Ovary (tissue), 9 donors: ENCODE measurements around the gene AFTPH. TPM values are rescaled to one million over a fixed set of nuclear protein-coding genes. Genes with fewer than 3 reads are reported as not detected.

Source experiments
- DNase-seq, 5 donors: peaks; one replicate each; pipeline ENCODE4 v3.0.0-alpha.2; 2019 to 2020
- H3K27ac ChIP-seq, 2 donors: fragments of 200-600 bp; one replicate each; pipeline versions ENCODE4 v1.5.1 to v1.8.0; 2019 to 2022
- H3K27me3 ChIP-seq: fragments of 200-600 bp; one replicate; pipeline ENCODE4 v1.8.0; 2022
- H3K36me3 ChIP-seq: fragments of 200-600 bp; sonication (generic); one replicate; pipeline ENCODE4 v1.5.1; 2019
- H3K4me1 ChIP-seq: one replicate; pipeline ENCODE4 v1.8.1; 2013; ENCODE audit warnings: mild to moderate bottlenecking, moderate library complexity; ENCODE audit not compliant: insufficient read depth
- H3K4me3 ChIP-seq: fragments of 200-600 bp; sonication (generic); one replicate; pipeline ENCODE4 v1.5.1; 2017
- H3K9me3 ChIP-seq, 2 donors: fragments of 200-600 bp in 1 of 2; sonication (generic) in 1 of 2; one replicate each; pipeline versions ENCODE4 v1.5.1 to v1.8.1; 2013 to 2019; ENCODE audit warnings: mild to moderate bottlenecking in 1 of 2, moderate library complexity in 1 of 2
- EP300 ChIP-seq: sonication (generic); formaldehyde crosslinking; IDR thresholded peaks from one replicate; pipeline ENCODE4 v1.6.1; 2017; ENCODE audit warnings: antibody characterized with exemption
- POLR2A ChIP-seq: fragments of 450-650 bp; IDR thresholded peaks from one replicate; pipeline ENCODE4 v1.6.1; 2017; ENCODE audit warnings: antibody characterized with exemption, mild to moderate bottlenecking, moderate library complexity
- WGBS, 3 donors: extraction: QIAGEN DNeasy Blood & Tissue Kit in 1 of 3; methylation state at CpG; one replicate each; pipeline versions ENCODE4 v1.1.5 to v1.1.7; 2013 to 2017; 5-methylcytosine and 5-hydroxymethylcytosine counted together
- intact Hi-C, 4 donors: fragments of 100-400 bp; cut with DNase I; formaldehyde crosslinking; loops; one replicate each; pipeline versions ENCODE4 v1.11.0 to v1.15.1; 2022 to 2023
- microRNA-seq, 3 donors: library from miRNA; unstranded; fragments of <30 nt; microRNA quantifications; one replicate each; pipeline versions ENCODE4 to v1.2.0, GENCODE V29; 2019 to 2020
- polyA plus RNA-seq, 2 donors: library from polyadenylated mRNA; stranded (reverse); fragments of 200-250 nt in 1 of 2; fragments of 350-450 nt in 1 of 2; fragmentation: Illumina TruSeq in 1 of 2; extraction: RNeasy Lipid Tissue Mini Kit (QIAGEN cat#74804) in 1 of 2; gene quantifications; one replicate each; pipeline ENCODE4 v1.2.3, GENCODE V29; 2013 to 2014
- small RNA-seq: library from RNA; depleted of rRNA; stranded (forward); fragments of <200 nt; gene quantifications from one replicate; pipeline ENCODE3, GENCODE V24; 2016
- total RNA-seq, 7 donors: library from RNA; depleted of rRNA in 2 of 7; stranded (reverse); fragments of >200 nt in 2 of 7; fragmentation: NEBNext Ultra II Directional in 3 of 7; extraction: Animal tissue kit (Norgen Biotek cat#: 25700) in 3 of 7; gene quantifications; one replicate each; pipeline versions ENCODE4 v1.1.0 to v1.2.4, GENCODE V29; 2016 to 2023
- TF ChIP-seq, protein P1 (sequence below), 3 donors: fragments of 450-650 bp in 2 of 3; fragments of 200-600 bp in 1 of 3; IDR thresholded peaks; one replicate each; pipeline versions ENCODE4 v1.5.1 to v1.8.0; 2016 to 2022; ENCODE audit warnings: antibody characterized with exemption in 3 of 3, mild to moderate bottlenecking in 1 of 3
- donor health status: DM: no; HTN: no; CAD: no; lungs with moderate emphysema.
- donor health status: DM: no; HTN: no; CAD: no.
- donor health status: Bipolar disorder and iron deficiency.
- donor health status: DM: yes; HTN: yes; CAD: no.
- donor health status: DM: no; HTN: no; CAD: no.
- donor health status: DM: yes; HTN: yes; CAD: no.

Gene AFTPH
- total and polyA plus RNA-seq, 9 donors: 18.5 to 33.8 (median 27.6) TPM

DNA sequence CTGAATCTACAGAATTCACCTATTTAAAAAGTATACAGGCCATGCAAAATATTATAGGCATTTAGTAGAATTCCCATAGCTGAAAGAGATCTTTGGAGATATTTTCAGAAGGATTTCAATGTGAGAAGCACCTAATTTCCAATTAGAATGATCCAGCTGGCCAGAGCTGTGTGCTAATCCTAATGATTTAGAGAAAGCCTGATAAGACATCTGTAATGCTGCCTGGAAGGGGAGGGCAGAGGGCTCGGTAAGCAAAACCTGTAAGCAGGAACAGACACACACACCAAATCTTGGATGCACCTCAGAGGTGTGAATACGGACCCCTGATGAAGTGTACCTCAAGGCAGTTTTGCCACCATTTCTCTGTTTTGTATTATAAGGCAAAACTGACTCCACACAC is 115.6 kb downstream of the AFTPH start:
- 59 to 65% (median 60%) methylated on average over 2 of the region's 2 CpGs for WGBS, 3 donors
- intact Hi-C loops: loop anchor here in 1 of 4 donors (5.0 kb wide), 1 partner anchor 218 kb away; no protein-coding TSS in a partner anchor
- Histone ChIP-seq H3K27ac (no peak overlapping the region), H3K4me1 (peaks cover 21% of the 10 kb centered on the region), H3K9me3 (no peaks in the 10 kb centered on the region), H3K27me3 (no peaks in the 10 kb centered on the region), H3K4me3 (no peak overlapping the region), H3K36me3 (no peaks in the 10 kb centered on the region)
- TF ChIP-seq POLR2A: no peak
- TF ChIP-seq EP300: no peak
- DNase-seq: no peak

DNA sequence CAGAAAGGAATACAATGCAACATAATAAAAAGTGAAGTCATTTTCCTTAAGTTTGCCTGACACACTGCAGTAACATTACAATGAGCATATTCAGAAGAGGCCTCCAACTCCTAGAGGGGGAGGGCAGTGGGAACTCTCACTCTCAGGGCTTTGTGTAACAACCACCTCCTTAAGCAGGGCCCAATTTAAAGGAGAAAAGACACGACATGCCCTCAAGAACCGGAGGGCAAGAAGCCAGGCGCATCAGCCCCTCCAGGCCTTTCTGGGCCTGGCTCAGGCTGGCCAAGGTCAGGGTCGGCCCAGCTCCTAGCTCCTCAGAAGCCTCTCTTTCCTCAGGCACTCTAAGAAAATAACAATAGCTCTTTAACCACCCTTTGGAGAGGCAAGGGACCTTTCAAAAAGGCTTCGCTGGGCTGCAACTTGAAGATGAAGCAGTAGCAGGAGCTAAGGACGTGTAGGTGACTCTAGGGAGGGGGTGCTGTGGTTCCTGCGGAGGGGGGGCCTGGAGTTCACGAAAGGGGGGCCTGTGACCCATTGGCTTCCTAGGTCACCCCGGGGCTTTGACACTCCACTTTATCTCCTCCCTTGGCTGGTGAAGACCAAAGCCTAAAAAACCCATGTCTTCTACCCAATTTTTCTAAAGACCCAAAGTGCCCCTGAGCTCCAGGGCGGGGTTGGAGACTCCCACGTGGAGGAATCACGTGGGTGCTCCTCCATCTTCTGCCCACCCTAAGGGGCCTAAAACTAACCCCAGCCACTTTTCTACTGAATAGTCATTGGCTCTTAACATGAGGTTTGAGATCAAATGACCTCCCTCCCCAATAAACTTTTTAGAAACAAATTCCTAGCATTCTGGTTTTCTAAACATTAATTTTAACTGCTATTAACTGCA is 116.3 kb downstream of the AFTPH start:
- Histone ChIP-seq H3K4me1 (peaks cover 21% of the 10 kb centered on the region), H3K27ac (no peak overlapping the region), H3K36me3 (no peaks in the 10 kb centered on the region), H3K27me3 (no peaks in the 10 kb centered on the region), H3K9me3 (no peaks in the 10 kb centered on the region), H3K4me3 (no peak overlapping the region)
- WGBS, 3 donors: 55 to 60% (median 56%) methylated on average over 12 of the region's 12 CpGs
- TF ChIP-seq, protein P1, sequence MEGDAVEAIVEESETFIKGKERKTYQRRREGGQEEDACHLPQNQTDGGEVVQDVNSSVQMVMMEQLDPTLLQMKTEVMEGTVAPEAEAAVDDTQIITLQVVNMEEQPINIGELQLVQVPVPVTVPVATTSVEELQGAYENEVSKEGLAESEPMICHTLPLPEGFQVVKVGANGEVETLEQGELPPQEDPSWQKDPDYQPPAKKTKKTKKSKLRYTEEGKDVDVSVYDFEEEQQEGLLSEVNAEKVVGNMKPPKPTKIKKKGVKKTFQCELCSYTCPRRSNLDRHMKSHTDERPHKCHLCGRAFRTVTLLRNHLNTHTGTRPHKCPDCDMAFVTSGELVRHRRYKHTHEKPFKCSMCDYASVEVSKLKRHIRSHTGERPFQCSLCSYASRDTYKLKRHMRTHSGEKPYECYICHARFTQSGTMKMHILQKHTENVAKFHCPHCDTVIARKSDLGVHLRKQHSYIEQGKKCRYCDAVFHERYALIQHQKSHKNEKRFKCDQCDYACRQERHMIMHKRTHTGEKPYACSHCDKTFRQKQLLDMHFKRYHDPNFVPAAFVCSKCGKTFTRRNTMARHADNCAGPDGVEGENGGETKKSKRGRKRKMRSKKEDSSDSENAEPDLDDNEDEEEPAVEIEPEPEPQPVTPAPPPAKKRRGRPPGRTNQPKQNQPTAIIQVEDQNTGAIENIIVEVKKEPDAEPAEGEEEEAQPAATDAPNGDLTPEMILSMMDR (IDR thresholded peaks at IDR 0.05): no peak
- TF ChIP-seq POLR2A (no peak), EP300 (no peak)
- DNase-seq: peak in 2 of 5 donors; percentile 45 to 57
- intact Hi-C loops: loop anchor here in 1 of 4 donors (5.0 kb wide), 1 partner anchor 217 kb away; no protein-coding TSS in a partner anchor

DNA sequence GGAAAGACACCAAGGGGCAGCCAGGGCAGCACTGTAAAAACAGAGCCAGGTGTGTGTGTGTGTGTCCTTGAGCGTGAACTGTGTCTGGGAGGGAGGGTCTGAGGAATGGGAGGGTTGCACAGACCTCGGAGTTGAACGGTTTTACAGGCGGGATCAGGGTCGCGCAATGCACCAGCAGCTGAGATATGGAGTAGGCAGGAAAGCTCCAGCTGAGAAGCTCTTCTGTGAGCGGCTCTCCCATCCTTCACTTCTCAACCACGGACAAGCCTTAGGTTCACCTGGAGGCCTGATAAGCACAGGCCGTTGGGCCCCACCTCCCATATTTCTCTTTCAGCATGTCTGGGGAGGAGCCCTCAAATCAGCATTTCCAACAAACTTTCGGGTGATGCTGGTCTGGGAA is 117.5 kb downstream of the AFTPH start:
- no peak overlapping the region for H3K4me3 ChIP-seq
- H3K36me3 ChIP-seq: no peaks in the 10 kb centered on the region
- H3K4me1 ChIP-seq: peaks cover 21% of the 10 kb centered on the region
- H3K27me3 ChIP-seq: no peaks in the 10 kb centered on the region
- 57 to 67% (median 64%) methylated on average over 10 of the region's 10 CpGs for WGBS, 3 donors
- TF ChIP-seq EP300 (no peak), POLR2A (no peak)
- TF ChIP-seq, protein P1 (IDR thresholded peaks at IDR 0.05): no peak
- H3K27ac ChIP-seq: no peak overlapping the region
- intact Hi-C loops: loop anchor here in 1 of 4 donors (5.0 kb wide), 1 partner anchor 216 kb away; no protein-coding TSS in a partner anchor
- H3K9me3 ChIP-seq: no peaks in the 10 kb centered on the region
- no peak for DNase-seq

Small RNA genes lying within 50 kb of the gene (microRNA-seq; reads per million reads assigned to microRNA genes)
- gene MIR4434: 0 reads per million in 3 donors

Small RNA genes lying within 50 kb of the gene (small RNA-seq; reads per million reads assigned to genes)
- gene RNU6-100P: not detected

Other genes starting within 250 kb of the AFTPH start
- 10 to 100 TPM; 10.5 to 22.0 (median 15.5) TPM for gene LGALSL, start 70.2 kb upstream of the AFTPH start, total RNA-seq
- gene LGALSL, start 70.2 kb upstream of the AFTPH start, polyA plus RNA-seq: 10 to 100 TPM in 1 of 2 donors, 1 to 10 TPM in 1; 6.8 to 17.0 TPM
- 10 to 100 TPM; 11.0 to 26.8 (median 21.8) TPM for gene SERTAD2, start 129.6 kb downstream of the AFTPH start, total RNA-seq
- gene SERTAD2, start 129.6 kb downstream of the AFTPH start, polyA plus RNA-seq: 10 to 100 TPM in 1 of 2 donors, 1 to 10 TPM in 1; 9.9 to 20.8 TPM